Measurements from ENCODE around the gene UPF3A.
A peak's percentile ranks its signal among the peaks of the same experiment; 100 is the strongest.
"Not testable (repeated sequence)": the region's sequence is repeated elsewhere in the genome, so short reads cannot be mapped to it uniquely, and the experiment has no call there.

UPF3A gene

GRCh38 chr13:114309806-114310410, 28.5 kb downstream of the UPF3A start:
- DNase-seq = no peak

DNA sequence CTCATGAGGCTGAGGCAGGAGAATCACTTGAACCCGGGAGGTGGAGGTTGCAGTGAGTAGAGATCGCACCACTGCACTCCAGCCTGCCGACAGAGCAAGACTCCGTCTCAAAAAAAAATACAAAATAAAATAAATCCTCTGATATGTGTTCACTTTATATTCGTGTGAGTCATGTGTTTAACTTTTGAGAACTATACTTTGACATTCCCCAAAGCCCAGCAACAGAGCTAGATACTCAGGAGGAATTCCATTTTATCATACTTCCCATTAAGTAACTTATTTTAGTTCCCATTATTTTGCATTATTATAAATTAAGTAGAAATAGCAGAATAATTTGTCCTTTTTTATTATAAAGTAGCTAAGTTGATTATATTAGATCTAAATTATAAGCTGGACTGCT, 29.6 kb downstream of the UPF3A start:
- no peak for DNase-seq

DNA sequence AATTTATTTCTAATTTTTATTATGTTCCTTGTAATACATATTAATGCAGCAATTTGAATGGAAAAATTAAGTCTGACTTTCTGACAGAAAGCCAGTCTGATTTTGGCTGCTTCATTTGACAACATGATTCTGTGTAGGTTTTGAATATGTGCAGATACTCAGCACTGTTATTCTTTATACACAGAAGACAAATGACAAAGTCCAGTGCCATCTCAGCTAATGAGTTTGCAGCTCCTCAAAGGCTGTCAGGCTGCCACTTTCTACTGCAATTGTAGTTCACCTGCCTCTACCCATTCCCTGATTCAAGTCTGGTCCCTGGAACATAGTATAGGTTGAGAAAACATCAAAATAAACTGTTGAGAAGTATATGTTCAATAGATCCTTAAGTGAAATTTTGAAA, 30.0 kb downstream of the UPF3A start:
- no peak for DNase-seq

DNA sequence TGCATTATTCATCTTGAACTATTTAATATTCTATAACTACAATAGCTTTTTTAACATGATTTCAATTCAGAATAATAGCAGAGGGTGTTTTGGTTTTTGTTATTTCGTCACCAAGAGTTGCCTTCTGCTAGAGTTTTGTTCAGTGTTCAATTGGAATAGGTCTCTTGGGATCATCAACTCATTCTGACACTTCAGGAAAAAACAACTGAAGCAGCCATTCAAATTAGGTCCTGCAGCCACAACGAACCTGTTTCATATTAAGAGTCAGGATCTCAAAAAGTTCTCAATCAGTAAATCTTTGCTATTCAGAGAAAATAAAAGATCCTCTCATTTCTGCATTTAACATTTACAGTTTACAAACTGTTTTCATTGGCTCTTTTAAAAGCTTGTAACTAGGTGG, 30.5 kb downstream of the UPF3A start:
- no peak for DNase-seq

DNA sequence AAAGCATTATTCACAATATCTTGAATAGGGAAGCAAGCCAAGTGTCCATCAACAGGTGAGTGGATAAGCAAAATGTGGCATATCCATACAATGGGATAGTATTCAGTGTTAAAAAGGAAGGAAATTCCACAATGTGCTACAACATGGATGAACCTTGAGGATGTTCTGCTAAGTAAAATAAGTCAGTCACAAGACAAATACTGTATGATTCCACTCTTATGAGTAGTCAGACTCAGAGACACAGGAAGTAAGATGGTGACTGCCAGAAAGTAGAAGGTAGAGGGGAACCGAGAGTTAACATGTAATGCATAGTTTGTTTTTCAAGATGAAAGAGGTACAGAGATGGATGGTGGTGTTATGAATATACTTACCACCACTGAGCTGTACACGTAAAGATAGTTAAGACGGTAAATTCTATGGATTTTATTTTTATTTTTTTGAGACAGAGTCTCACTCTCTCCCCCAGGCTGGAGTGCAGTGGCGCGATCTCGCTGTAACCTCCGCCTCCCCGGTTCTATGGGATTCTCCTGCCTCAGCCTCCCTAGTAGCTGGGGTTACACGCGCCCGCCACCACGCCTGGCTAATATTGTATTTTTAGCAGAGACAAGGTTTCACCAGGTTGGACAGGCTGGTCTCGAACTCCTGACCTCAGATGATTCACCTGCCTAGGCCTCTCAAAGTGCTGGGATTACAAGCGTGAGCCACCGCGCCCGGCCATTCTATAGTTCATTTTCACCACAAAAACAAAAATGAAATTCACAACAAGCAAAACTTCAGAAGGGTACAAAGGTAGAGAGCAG, 31.9 kb downstream of the UPF3A start:
- DNase-seq = no peak

GRCh38 chr13:114314074-114314912, 32.9 kb downstream of the UPF3A start, which contains the start of gene CHAMP1:
CHAMP1 (plus strand) TSS chr13:114314503; CDS start chr13:114323843, 9,340 bp downstream.
- peak; percentile 93 for DNase-seq

GRCh38 chr13:114315074-114315785, 33.8 kb downstream of the UPF3A start:
- no peak for DNase-seq

- no peak for DNase-seq
Measured at GRCh38 chr13:114318624-114319023, 37.2 kb downstream of the UPF3A start.

- DNase-seq = no peak
Measured at GRCh38 chr13:114319441-114319913, 38.1 kb downstream of the UPF3A start.

- DNase-seq = no peak
Measured at GRCh38 chr13:114320065-114320464, 38.7 kb downstream of the UPF3A start.

DNA sequence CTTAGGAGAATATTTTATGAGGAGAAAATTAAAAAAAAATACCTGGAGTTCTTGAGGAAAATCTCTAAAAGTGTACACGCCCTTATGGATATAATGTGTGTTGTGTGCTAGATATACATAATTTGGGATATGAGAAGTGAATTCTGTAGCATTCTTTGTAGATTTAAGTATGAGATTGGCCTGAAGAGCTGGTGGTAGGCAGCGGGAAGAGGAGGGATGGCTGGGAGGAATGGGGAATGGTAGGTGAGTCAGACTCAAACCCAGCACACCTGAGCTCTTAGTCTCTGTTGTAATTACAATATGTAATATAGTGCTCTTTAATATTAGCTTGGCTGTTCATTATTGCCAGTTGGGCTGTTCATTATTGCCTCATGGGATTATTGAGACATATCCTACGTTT, 39.9 kb downstream of the UPF3A start:
- no peak for DNase-seq

GRCh38 chr13:114323349-114323748, 41.9 kb downstream of the UPF3A start:
- no peak for DNase-seq

DNA sequence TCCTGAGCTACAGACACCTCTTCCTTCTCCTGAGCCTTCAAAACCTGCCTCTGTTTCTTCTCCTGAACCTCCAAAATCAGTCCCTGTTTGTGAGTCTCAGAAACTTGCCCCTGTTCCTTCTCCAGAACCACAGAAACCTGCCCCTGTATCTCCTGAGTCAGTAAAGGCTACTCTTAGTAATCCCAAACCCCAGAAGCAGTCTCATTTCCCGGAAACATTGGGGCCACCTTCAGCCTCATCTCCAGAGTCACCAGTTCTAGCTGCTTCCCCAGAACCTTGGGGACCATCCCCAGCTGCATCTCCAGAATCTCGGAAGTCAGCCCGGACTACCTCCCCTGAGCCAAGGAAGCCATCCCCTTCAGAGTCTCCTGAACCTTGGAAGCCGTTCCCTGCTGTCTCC, 42.9 kb downstream of the UPF3A start:
- no peak for DNase-seq

DNA sequence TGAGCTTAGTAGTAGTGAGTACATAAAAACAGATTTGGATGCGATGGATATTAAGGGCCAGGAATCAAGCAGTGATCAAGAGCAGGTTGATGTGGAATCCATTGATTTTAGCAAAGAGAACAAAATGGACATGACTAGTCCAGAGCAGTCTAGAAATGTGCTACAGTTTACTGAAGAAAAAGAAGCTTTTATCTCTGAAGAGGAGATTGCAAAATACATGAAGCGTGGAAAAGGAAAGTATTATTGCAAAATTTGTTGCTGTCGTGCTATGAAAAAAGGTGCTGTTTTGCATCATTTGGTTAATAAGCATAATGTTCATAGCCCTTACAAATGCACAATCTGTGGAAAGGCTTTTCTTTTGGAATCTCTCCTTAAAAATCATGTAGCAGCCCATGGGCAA, 44.3 kb downstream of the UPF3A start:
- DNase-seq = no peak

- DNase-seq = no peak
Measured at GRCh38 chr13:114328034-114328433, 46.6 kb downstream of the UPF3A start.

DNA sequence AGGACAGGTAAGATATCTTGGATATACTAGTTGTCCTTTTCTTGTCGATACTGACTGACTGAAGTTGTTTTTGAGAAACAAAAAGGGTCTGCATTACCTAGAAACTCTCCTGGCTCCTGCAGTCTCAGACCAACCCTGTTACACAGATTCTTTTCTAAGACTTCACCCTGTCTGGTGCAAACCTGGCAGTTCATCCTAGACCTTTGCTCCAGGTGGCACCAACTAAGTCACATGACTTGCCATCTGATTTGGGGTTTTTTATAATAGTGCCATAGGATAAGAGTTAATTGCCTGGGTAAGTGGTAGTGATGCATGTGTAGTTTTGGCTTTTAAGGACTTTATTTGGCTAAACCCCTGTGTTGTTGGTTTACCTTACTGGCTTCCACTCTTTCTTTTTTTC, 47.2 kb downstream of the UPF3A start:
- DNase-seq = no peak

DNA sequence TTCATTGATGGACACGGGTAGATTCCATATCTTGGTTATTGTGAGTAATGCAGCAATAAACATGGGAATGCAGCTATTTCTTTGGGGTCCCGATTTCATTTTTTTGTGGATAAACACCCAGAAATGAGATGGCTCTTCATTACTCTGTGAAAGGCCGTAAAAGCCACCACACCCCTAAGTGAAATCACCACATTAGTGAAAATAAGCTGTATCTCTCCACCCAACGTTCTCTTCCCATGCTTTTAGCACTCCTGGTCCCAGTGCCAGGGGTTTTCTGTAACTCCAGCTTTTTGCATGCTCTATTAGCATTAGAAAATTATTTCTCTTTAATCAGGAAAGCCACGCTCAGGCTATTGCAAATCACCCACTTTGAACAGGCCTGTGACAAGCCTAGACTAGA, 48.7 kb downstream of the UPF3A start:
- DNase-seq = no peak

- not testable (repeated sequence) for DNase-seq
Measured at GRCh38 chr13:114333881-114334280, 52.5 kb downstream of the UPF3A start.

GRCh38 chr13:114334305-114335053, 53.1 kb downstream of the UPF3A start:
- DNase-seq = no peak

- DNase-seq = not testable (repeated sequence)
Measured at GRCh38 chr13:114336457-114336856, 55.1 kb downstream of the UPF3A start.

- DNase-seq = no peak
Measured at GRCh38 chr13:114338959-114339358, 57.6 kb downstream of the UPF3A start.

Measured in kidney glomerular epithelial cell (primary cell).